IMR-90 (cell line): ENCODE results near the gene LEPROT. TPM values are rescaled to one million over a fixed set of nuclear protein-coding genes. Genes with fewer than 3 reads are reported as not detected.
"Not testable (repeated sequence)": the region's sequence is repeated elsewhere in the genome, so short reads cannot be mapped to it uniquely, and the experiment has no call there.

Experiments used
- ATAC-seq: fragments of 200-7000 bp; cut with Tn5 transposase; 2 replicates; pipeline ENCODE4 v1.9.1; 2020; ENCODE audit warnings: low read depth, mild to moderate bottlenecking, moderate library complexity
- BruUV-seq: library from RNA; stranded (reverse); fragments of 400-500 nt; replicated peaks from 2 replicates; lab custom pipeline; 2021; lab: Mats Ljungman, UMichigan
- CTCF ChIA-PET: fragments of 300-600 bp; formaldehyde crosslinking; extraction: SDS; loops from one replicate; lab custom pipeline; 2021; ENCODE audit warnings: antibody characterized with exemption; lab: Yijun Ruan, JAX
- POLR2A ChIA-PET: fragments of 300-600 bp; sonication (Branson Sonifier 250); formaldehyde crosslinking; loops from one replicate; lab custom pipeline; 2022; ENCODE audit warnings: antibody characterized with exemption; ENCODE audit not compliant: unreplicated experiment; lab: Charles Lee
- DNase-seq: peaks from one replicate; pipeline ENCODE4 v3.0.0; 2013
- H2AFZ ChIP-seq: replicated peaks from 2 replicates; pipeline ENCODE3; 2013; ENCODE audit warnings: low read length, mild to moderate bottlenecking; ENCODE audit not compliant: poor library complexity
- H2AK5ac ChIP-seq: 2 replicates; pipeline ENCODE4 v1.6.1; 2013; ENCODE audit warnings: low read depth, low read length, inconsistent platforms
- H2AK9ac ChIP-seq: replicated peaks from 2 replicates; pipeline ENCODE3; 2013; ENCODE audit warnings: mild to moderate bottlenecking, low read depth, low read length, moderate library complexity; ENCODE audit not compliant: poor library complexity
- H2BK120ac ChIP-seq: 2 replicates; pipeline ENCODE4 v1.6.1; 2013; ENCODE audit warnings: low read depth, low read length, inconsistent platforms
- H2BK15ac ChIP-seq: 3 replicates; pipeline ENCODE4 v1.6.1; 2013; ENCODE audit warnings: low read depth, low read length, inconsistent platforms
- H2BK20ac ChIP-seq: 2 replicates; pipeline ENCODE4 v1.6.1; 2013; ENCODE audit warnings: low read depth, mild to moderate bottlenecking, inconsistent platforms, low read length, moderate library complexity
- H2BK5ac ChIP-seq: 2 replicates; pipeline ENCODE4 v1.6.1; 2013; ENCODE audit warnings: mild to moderate bottlenecking, low read depth, low read length, inconsistent platforms; ENCODE audit not compliant: poor library complexity, severe bottlenecking
- H3K14ac ChIP-seq: replicated peaks from 2 replicates; pipeline ENCODE4 v1.6.1; 2013; ENCODE audit warnings: low read depth, low read length, inconsistent platforms
- H3K18ac ChIP-seq: 2 replicates; pipeline ENCODE4 v1.6.1; 2013; ENCODE audit warnings: low read depth, low read length, control low read depth
- H3K23ac ChIP-seq: 2 replicates; pipeline ENCODE4 v1.6.1; 2013; ENCODE audit warnings: low read depth, low read length, inconsistent platforms
- H3K27ac ChIP-seq: 2 replicates; pipeline ENCODE4 v1.5.1; 2013; ENCODE audit warnings: mild to moderate bottlenecking, control low read depth, low read length; ENCODE audit not compliant: insufficient read depth
- H3K27me3 ChIP-seq: 2 replicates; pipeline ENCODE4 v1.6.1; 2013; ENCODE audit warnings: low read length; ENCODE audit not compliant: control insufficient read depth, insufficient read depth
- H3K36me3 ChIP-seq: 2 replicates; pipeline ENCODE4 v1.6.1; 2013; ENCODE audit warnings: low read length, mixed read lengths; ENCODE audit not compliant: control insufficient read depth, insufficient read depth
- H3K4ac ChIP-seq: 2 replicates; pipeline ENCODE4 v1.6.1; 2013; ENCODE audit warnings: low read depth, low read length, inconsistent platforms
- H3K4me1 ChIP-seq: 2 replicates; pipeline ENCODE4 v1.6.1; 2013; ENCODE audit warnings: low read length, mixed read lengths; ENCODE audit not compliant: control insufficient read depth, insufficient read depth
- H3K4me2 ChIP-seq: 2 replicates; pipeline ENCODE4 v1.6.1; 2013; ENCODE audit warnings: low read depth, mild to moderate bottlenecking, control low read depth, low read length, moderate library complexity
- H3K4me3 ChIP-seq: 2 replicates; pipeline ENCODE4 v1.5.1; 2013; ENCODE audit warnings: low read depth, mild to moderate bottlenecking, control low read depth, low read length, moderate library complexity; ENCODE audit not compliant: insufficient read depth
- H3K56ac ChIP-seq: 2 replicates; pipeline ENCODE4 v1.6.1; 2013; ENCODE audit warnings: low read length, inconsistent platforms; ENCODE audit not compliant: insufficient read depth; ENCODE audit errors: extremely low read depth
- H3K79me1 ChIP-seq, 2 experiments: 2 replicates each; pipeline ENCODE4 v1.6.1; 2013; ENCODE audit warnings: low read length in 2 of 2, inconsistent platforms in 1 of 2, low read depth in 1 of 2
- H3K9ac ChIP-seq: 2 replicates; pipeline ENCODE4 v1.6.1; 2013; ENCODE audit warnings: low read depth, low read length, control low read depth
- H3K9me1 ChIP-seq: 2 replicates; pipeline ENCODE4 v1.6.1; 2013; ENCODE audit warnings: low read length, inconsistent platforms; ENCODE audit not compliant: insufficient read depth
- H3K9me3 ChIP-seq: 2 replicates; pipeline ENCODE4 v1.6.1; 2013; ENCODE audit warnings: low read length; ENCODE audit not compliant: control insufficient read depth, insufficient read depth
- H4K20me1 ChIP-seq: 2 replicates; pipeline ENCODE4 v1.6.1; 2013; ENCODE audit warnings: low read length, inconsistent platforms; ENCODE audit not compliant: insufficient read depth
- H4K5ac ChIP-seq: 2 replicates; pipeline ENCODE4 v1.6.1; 2013; ENCODE audit warnings: mild to moderate bottlenecking, low read depth, low read length, control low read depth
- H4K8ac ChIP-seq, 2 experiments: 2 replicates each; pipeline ENCODE4 v1.6.1; 2013; ENCODE audit warnings: low read depth in 2 of 2, low read length in 2 of 2, control low read depth in 1 of 2, inconsistent platforms in 1 of 2
- H4K91ac ChIP-seq: 2 replicates; pipeline ENCODE4 v1.6.1; 2013; ENCODE audit warnings: low read depth, low read length, inconsistent platforms; ENCODE audit not compliant: insufficient read depth
- WGBS, 2 experiments: methylation state at CpG; one replicate each; pipeline versions ENCODE4 v1.1.5 to v1.1.7; 2013; ENCODE audit warnings: missing lambda C conversion rate in 2 of 2; ENCODE audit not compliant: insufficient read length in 1 of 2; ENCODE audit errors: extremely low coverage in 2 of 2; 5-methylcytosine and 5-hydroxymethylcytosine counted together
- dilution Hi-C: fragments of 300-500 bp; cut with HindIII; formaldehyde crosslinking; loops from one replicate; pipeline ENCODE4 v1.14.3; 2018; ENCODE audit warnings: low sequenced_read_pairs; ENCODE audit not compliant: unreplicated experiment
- in situ Hi-C: fragments of 300-500 bp; cut with MboI; formaldehyde crosslinking; loops from 3 replicates; pipeline ENCODE4 v1.14.3; 2019; ENCODE audit warnings: low sequenced_read_pairs, inconsistent platforms, mixed read lengths
- intact Hi-C: fragments of 100-400 bp; cut with micrococcal nuclease; formaldehyde crosslinking; loops from 2 replicates; pipeline ENCODE4 v1.10.0; 2022
- polyA plus RNA-seq, 3 experiments: library from polyadenylated mRNA; depleted of rRNA; stranded (reverse); fragments of >200 nt; gene quantifications; 2 replicates each; pipeline ENCODE4 v1.2.3, GENCODE V29; 2012; ENCODE audit warnings: low replicate concordance in 1 of 3
- total RNA-seq: library from RNA; depleted of rRNA; stranded (reverse); fragments of >200 nt; gene quantifications from 2 replicates; pipeline ENCODE4 v1.2.3, GENCODE V29; 2012

Gene LEPROT
- total and polyA plus RNA-seq, 2 of the 4 experiments (the other 2 are of a cell fraction): 21.0 to 40.2 TPM

DNA sequence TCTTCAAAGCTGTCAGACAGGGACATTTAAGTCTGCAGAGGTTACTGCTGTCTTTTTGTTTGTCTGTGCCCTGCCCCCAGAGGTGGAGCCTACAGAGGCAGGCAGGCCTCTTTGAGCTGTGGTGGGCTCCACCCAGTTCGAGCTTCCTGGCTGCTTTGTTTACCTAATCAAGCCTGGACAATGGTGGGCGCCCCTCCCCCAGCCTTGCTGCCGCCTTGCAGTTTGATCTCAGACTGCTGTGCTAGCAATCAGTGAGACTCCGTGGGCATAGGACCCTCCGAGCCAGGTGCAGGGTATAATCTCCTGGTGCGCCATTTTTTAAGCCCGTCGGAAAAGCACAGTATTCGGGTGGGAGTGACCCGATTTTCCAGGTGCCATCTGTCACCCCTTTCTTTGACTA, 35.2 kb downstream of the LEPROT start:
- BruUV-seq, H3K23ac ChIP-seq, H2BK15ac ChIP-seq, in situ Hi-C loops, H3K14ac ChIP-seq, H3K18ac ChIP-seq, H3K56ac ChIP-seq, H2BK20ac ChIP-seq, H2AK5ac ChIP-seq, DNase-seq, ATAC-seq, H3K4me1 ChIP-seq, H3K9ac ChIP-seq, H2AK9ac ChIP-seq, H2BK120ac ChIP-seq, H3K9me1 ChIP-seq, dilution Hi-C loops, H3K27me3 ChIP-seq, H2AFZ ChIP-seq, intact Hi-C loops, H4K20me1 ChIP-seq, H4K91ac ChIP-seq, H2BK5ac ChIP-seq, H4K8ac ChIP-seq, H3K36me3 ChIP-seq, H4K5ac ChIP-seq, POLR2A ChIA-PET, H3K4me3 ChIP-seq, CTCF ChIA-PET, H3K27ac ChIP-seq, H3K4ac ChIP-seq, H3K9me3 ChIP-seq, H3K4me2 ChIP-seq, H3K79me1 ChIP-seq: not testable (repeated sequence)
- no CpG with 5 or more reads among the region's 10 CpGs for WGBS, 2 experiments
